NK-92 (cell line): ENCODE data around the gene C17orf100.

Experiments
- DNase-seq: peaks from one replicate; lab custom pipeline; 2025; ENCODE audit not compliant: unreplicated experiment; lab: John Stamatoyannopoulos, UW

The C17orf100 gene

DNA sequence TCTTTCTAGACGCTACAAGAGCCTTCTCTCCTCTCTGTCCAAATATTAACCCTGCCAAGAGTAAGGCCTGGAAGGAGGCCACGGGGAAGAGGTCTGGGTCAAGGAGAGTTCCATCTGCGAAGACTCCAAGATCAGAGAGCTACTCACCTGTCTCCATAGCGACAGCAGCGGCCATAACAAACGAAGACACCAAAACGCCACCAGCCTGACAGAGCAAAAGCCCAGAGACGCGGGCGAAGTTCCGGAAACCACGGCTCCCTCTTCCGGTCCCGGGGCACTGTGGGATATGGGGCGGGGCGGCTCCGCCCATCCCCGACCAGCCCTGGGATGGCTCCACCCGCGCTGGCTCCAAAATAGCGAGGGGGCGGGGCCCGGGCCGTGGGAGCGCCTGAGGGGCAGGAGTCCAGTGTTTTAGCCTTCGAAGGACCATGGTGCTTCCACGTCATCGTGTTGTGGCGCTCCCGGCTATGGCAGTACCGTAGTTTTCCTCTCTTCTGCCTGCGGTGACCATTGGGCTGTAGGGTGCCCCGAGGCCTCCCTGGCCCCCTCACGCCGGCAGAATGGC lies at the start of gene C17orf100, which contains the start of gene MED31:
Gene C17orf100 (plus strand): TSS at position 409 of the 565 bp plus-strand sequence. CDS start 152 bp downstream, at position 561.
Gene MED31 (minus strand): TSS at position 252 of the 565 bp plus-strand sequence. CDS start 77 bp downstream, at position 175.
- DNase-seq = peak; percentile 37

DNA sequence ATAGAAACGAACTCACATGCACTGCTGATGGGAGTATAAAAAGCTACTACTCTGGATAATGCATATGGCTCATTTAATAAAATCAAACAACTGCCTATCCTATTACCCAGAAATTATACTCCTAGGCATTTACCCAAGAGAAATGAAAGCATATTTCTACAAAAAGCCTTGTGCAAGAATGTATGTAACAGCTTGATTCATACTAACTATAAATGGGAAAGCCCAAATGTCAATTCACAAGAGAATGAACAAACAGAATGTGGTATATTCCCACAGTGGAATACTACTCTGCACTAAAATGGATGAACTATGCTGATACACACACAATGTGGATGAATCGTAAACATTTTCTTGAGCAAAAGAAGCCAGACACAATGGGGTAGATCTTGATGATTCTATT lies 49.4 kb upstream of the C17orf100 start:
- no peak for DNase-seq

DNA sequence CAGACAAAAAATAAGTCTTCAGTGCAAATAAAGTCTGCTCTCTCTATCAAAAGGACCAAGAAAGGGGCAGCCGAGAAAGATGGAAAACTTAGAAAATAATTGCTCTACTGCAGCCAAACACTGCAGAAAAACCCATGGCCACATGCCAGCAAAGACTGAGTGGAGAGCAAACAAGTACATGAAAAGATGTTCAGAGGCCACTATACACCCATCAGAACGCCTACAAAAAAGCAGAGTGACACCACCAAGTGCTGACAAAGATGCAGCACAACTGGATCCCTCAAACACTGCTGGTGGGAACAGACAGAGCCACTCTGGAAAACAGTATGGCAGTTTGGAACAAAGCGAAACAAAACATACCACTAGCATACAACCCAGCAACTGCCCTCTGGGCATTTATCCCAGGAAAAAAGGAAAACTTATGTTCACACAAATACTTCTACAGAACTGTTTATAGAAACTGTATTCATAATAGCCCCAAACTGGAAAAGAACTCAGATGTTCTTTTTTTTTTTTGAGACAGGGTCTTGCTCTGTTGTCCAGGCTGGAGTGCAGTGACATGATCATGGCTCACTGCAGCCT lies 47.7 kb upstream of the C17orf100 start:
- DNase-seq = no peak

DNA sequence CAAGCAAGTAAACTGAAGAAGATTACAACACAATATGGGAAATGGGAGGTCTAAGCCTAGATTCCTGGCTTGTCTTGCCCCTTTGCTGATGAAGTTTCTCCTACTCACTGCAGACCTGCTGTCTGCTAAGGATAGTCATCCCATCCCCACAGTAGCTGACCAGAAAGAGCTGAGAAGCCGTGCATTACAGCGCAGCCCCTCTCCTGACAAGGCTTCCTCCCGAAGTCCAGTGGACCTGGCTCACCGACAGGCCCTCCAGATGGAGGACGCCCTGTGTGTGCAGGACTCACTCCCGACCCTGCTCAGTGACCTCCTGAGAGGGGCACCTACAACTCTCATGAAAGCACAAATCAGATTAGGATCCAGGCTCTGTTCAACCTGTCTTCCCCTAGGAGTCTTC lies 46.4 kb upstream of the C17orf100 start:
- no peak for DNase-seq

DNA sequence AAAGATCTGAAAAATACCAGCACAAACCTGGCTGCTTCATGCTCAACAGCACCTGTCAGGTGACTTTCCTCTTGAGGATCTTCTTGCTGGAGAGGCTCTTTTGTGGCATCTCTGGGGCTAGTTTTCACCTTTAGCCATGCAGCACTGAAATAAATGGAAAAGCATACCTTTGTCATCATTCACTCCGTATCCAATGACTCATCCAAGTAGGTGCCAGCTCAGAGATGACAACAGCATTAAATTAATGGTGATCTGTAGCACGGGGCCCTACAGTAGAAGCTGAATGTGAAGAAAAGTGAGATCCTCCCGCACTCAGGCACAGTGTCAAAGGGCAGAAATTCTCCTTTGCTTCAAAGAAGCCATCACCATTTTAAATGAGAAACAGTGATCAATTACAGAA lies 43.2 kb upstream of the C17orf100 start:
- DNase-seq = no peak

DNA sequence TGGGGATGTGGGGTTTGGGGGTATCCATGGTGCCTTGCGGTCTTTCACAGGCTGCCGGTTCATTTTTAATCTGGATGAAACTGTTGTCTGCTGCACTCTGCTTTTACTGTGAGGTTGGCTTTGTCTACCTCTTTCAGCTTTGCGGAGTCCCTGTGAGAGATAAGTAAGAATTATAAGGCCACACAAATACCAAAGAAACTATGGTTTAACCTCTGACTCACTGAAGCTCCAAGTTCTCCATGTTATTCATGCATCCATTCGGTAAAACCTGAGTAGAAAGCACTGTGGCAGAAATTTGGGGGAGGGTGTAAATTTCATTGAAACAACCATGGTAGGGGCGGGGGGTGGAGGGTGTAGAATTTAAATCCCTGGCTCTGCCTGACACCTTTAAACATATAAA lies 41.6 kb upstream of the C17orf100 start:
- no peak for DNase-seq

DNA sequence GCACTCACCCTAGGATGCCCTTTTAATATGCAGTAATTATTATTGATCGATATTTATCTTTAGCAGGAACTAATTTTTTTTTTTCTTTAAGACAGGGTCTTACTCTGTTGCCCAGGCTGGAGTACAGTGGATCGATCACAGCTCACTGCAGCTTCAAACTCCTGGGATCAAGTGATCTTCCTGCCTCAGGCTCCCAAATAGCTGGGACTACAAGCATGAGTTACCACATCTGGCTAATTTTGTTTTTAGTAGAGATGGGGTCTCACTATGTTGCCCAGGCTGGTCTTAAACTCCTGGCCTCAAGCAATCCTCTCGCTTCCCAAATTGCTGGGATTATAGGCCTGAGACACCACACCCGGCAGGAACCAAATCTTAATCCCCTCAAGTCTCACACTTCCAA lies 40.3 kb upstream of the C17orf100 start:
- DNase-seq = no peak

DNA sequence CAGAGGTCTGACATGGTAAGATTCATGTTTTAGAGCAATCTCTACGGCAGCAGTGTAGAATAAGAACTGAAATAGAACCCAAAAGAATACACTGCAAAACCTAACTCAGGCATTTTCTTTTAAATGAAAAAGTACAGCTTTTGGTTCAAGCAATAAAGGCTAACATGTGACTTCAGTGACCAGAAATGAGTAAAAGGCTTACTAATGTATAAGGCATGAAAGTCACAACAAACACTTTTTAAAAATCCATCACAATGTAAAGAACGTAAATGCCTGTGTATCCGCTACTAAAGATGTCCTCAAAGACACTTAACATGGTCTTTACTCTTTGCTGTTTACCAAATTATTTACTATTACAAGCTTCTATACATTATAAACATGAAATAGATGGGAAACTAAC lies 27.6 kb upstream of the C17orf100 start:
- no peak for DNase-seq

DNA sequence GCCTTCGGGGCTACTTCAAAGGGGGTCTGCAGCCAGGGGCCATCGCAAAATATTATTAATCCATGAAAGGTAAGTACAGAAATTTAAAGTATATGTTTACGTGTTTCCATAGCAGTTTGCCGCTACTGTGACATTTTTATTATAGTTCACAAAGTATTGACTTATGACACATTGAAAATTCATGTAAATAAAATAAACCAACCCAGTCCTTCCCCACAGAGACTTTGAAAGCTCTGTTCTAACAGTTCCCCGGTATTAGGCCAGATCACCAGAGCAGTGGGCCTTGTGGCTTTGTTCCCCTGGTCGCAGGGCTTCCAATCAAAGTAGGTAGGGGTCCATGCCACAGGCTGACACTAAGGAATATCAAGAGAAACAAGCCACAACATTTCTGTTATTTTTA lies 24.9 kb upstream of the C17orf100 start:
- no peak for DNase-seq

DNA sequence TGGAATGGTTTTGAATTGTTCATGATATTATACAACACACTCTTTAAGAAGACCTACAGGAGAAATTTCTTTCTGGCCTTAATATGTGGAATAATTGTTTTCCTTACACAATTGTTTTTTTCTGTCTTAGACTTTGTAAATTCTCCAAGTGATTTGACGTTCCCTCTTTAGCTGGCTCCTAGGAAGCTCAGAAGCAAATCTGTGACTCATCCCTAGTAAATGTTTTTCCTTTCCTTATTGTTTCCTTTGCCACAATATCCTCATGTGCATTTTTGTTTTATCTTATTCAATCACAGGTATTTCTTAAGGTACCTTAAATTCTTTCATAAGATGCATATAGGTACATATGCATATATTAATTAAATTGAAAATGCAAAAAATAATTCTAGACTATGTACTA lies 24.5 kb upstream of the C17orf100 start:
- no peak for DNase-seq

DNA sequence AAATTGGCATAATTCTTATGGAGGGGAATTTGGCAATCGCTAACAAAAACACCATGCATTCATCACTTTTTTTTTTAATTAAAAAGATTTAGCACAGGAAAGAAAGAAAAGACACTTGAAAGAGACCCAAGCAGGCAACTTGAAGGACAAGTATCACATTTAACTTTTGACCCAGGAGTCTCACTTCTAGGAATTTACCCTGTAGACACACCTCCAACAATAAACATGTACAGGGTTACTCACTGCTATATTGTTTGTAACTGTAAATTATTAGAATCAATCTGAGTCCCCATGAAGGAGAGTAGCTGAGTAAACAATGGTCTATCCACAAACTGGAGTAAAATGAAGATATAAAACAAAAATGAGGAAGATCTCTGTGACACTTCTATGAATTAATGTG lies 21.2 kb upstream of the C17orf100 start:
- no peak for DNase-seq

DNA sequence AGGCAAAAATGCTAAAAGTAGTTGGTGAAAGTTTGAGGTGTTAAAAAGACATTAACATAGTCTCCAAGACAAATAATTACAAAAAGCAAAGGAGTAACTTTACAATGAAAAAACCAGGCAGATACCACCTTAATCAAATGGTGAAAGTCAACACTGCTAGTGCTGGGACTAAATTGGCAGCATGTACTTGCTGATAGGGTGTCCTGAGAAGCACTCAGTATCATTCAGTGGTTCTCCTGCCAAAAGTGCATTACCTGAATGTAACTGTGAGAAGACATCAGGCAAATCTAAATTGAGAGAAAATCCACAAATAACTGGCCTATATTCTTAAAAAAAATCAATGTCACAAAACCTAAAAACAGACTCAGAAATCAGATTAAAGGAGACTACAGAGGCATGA lies 19.0 kb upstream of the C17orf100 start:
- no peak for DNase-seq

DNA sequence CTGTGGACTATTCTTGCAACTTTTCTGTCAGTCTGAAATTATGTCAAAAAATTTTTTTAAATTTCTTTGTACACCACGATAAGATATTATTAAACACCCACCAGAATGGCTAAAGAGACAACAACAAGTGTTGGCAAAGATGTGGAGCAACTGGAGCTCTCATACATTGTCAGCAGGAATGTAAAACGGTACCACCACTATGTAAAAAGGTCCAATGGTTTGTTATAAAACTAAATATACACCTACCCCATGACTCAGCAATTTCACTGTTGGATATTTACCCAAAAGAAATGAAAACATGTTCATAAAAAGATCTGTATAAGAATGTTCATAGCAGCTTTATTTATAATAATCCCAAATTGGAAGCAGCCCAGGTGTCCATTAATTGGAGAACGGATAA lies 18.3 kb upstream of the C17orf100 start:
- no peak for DNase-seq

DNA sequence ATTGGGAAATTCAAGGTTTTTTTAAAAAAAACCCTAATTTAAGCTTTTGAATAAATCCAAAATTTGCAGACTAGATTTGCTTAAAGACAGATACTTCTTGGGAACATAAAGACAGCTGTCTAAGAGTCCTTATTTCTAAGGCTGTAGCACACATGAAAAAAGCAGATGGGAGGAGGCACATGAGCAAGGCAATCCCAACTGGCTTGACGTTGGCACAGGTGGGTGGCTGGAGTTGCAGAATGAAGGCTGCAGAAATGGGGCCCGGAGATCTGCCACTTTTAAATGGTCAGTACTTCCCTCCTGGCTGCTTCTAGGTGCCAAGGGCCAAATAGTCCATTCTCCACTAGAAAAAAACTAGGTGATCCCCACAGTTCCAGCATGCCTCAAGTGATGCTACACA lies 15.5 kb upstream of the C17orf100 start:
- no peak for DNase-seq

DNA sequence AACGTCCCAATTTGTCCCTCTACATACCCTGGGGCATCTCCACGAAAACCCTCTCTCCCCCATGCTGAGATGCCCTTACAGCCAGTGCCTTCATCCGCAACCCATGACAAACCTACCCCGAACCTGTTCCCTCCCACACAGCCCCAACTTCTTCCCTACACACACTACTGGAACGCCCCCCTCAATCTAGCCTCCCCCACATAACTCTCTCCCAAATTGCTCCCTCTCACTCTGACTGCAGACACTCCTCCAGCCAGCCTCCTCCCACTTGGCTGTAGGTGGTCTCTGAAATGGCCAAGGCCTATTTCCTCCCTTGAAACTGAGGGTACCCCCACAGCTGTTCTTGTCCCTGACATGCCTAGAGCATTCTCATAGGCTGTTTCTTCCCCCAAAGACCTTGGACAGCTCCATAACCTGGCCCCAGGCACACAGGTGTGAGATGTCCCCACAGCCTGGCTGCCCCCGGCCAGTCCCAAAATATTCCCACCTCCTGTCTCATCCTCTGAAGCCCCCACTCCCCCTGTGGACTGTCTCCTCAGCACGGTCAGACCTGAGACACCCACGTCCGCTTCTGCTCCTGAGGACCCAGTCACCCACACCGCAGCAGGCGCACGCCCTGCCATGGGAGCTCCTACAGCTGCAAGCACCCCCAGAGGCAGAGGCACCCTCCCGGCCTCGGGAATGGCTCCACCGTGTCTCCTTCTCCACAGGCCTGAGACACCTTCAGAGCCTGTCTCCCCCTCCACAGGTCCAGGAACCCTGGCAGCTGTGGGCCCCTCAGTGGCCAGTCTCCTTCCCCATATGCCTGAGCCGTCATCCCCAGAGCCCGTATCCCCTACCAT lies 14.7 kb upstream of the C17orf100 start:
- DNase-seq = no peak

DNA sequence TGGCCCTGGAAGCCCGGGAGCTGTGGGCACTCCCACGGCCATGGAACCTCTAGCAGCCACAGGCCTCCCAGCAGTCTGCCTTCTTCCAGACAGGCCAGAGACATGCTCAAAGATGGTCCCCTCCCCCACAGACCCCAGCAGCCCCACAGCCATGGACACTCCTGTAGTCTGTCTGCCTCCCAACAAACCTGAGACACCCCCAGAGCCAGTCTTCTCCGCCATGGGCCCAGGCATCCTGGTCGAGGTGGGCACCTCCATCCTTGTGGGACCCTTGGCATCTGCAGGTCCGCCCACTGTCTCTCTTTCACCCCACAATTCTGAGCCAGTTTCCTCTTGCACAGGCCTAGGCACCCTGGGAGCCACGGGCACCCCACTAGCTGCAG lies 14.1 kb upstream of the C17orf100 start:
- DNase-seq = no peak

DNA sequence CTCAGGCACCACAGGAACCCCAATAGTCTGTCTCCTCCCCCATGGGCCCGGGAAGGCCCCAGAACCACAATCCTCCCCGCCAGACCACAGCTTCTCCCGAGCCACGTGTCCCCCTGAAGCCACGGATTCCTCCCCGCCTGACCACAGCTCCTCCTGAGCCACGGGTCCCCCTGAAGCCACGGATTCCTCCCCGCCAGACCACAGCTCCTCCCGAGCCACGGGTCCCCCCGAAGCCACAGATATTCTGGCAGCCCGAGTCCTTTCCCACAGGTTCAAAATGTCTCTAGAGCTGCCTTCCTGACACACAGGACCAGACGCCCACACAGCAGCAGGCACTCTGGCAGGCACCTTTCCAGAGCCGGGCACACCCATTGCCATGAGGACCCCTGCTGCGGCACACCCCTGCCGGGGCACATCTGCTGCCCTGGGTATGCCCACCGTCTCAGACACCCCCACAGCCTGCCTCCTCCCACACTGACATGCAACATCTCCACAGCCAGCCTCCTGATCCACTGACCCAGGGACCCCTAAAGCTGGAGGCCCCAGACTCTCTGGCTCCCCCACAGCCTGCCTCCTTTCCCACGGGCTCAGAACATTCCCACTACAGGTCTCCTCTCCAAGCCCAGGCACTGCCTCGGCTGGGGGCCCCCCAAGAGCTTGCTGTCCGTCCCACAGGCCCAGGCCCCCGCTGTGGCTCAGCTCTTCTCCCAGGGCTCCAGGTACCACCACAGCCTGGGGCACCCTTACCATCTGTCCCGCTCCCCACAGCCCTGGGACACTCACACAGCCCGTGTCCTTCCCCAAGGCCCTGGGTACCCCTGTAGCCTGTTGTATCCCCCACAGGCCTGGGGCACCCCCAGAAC lies 13.3 kb upstream of the C17orf100 start:
- DNase-seq = no peak

DNA sequence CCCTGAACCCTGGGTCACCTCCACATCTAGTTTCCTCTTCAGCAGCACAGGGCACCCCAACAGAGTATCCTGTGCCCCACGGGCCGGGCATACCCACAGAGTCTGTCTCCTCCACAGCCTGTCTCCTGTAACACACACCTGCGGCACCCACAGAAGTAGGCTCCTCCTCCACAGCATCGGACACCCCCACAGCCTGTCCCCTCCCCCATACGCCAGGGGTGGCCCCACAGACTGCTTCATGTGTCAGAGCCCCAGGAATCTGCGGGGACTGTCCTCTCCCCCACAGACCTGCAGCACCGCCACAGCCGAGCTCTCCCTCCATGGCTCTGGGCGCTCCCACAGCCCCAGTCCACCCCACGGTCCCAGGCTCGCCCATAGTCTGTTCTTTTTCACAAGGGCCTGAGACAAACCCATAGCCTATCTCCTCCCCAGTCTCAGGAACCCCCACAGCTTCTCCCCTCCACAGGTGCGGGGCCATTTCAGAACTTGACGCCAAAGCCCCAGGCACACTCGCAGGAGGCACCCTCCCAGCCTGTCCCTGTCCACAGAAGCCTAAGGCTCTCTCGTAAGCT lies 12.5 kb upstream of the C17orf100 start:
- no peak for DNase-seq

DNA sequence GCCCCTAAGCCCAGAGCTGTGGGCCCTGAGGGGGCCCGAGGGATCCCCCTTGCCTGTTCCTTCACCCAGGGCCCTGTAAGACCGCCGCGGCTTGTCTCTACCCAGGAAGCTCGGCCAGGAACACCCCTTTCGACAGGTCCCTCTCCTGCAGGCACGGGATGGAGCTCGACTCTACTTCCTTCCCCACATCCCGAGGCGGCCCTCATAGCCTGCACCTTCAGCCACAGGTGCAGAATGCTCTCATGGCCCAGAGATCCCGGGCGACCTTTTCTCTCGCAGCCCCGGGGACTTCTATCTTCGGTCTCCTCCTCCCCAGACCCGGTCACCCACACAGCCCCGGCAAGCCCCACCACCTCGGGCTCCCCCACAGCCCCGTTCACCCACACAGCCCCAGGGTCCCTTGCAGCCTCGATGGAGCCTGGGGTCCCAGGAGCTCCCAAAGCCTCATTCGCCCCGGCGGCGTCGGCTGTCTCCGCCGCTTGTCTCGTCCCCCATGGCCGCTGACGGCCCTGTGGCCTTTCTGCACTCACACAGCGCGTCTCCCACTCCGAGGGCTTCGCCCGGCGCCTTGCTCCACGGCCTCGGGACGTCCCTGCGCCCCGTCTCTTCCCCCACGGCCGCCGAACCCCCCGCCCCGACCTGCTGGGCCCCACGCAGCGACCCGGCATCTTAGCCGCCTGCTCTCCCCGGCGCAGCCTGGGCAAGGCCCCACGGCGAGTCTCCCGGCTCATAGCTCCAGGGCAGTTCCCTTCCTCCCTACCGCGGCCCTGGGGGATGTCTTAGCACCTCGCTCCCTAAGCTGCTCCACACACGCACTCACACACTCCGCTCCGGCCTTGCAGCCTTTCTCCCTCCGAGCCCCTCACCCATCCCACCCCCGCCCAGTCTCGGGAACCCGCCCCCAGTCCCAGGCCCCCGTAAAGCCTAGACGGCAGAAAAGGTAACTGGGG lies 11.7 kb upstream of the C17orf100 start:
- DNase-seq = no peak
